Trophoblast cell (in vitro differentiated cells and primary cell): ENCODE measurements around the gene FAM186B. TPM values are rescaled to one million over a fixed set of nuclear protein-coding genes. Genes with fewer than 3 reads are reported as not detected.
"Not testable (repeated sequence)": the region's sequence is repeated elsewhere in the genome, so short reads cannot be mapped to it uniquely, and the experiment has no call there.

Source experiments
- DNase-seq, 2 donors: peaks; one replicate each; pipeline ENCODE4 v3.0.0-alpha.2; 2016
- H2AFZ ChIP-seq: 2 replicates; pipeline ENCODE4 v1.6.1; 2013; ENCODE audit warnings: low read length, moderate library complexity, mild to moderate bottlenecking; ENCODE audit not compliant: insufficient read depth, poor library complexity
- H2AK5ac ChIP-seq: 2 replicates; pipeline ENCODE4 v1.6.1; 2013; ENCODE audit warnings: mild to moderate bottlenecking, low read length
- H2BK120ac ChIP-seq: 2 replicates; pipeline ENCODE4 v1.6.1; 2013; ENCODE audit warnings: low read length, mild to moderate bottlenecking, moderate library complexity; ENCODE audit not compliant: insufficient read depth, poor library complexity
- H2BK12ac ChIP-seq: 2 replicates; pipeline ENCODE4 v1.6.1; 2013; ENCODE audit warnings: mild to moderate bottlenecking, low read length, moderate library complexity
- H2BK5ac ChIP-seq: 2 replicates; pipeline ENCODE4 v1.6.1; 2013; ENCODE audit warnings: low read length, low read depth, moderate library complexity, mild to moderate bottlenecking; ENCODE audit not compliant: poor library complexity
- H3K14ac ChIP-seq: 2 replicates; pipeline ENCODE4 v1.6.1; 2013; ENCODE audit warnings: mild to moderate bottlenecking, low read length
- H3K18ac ChIP-seq: 2 replicates; pipeline ENCODE4 v1.6.1; 2013; ENCODE audit warnings: mild to moderate bottlenecking, low read length
- H3K23ac ChIP-seq: 2 replicates; pipeline ENCODE4 v1.6.1; 2013; ENCODE audit warnings: low read length
- H3K27ac ChIP-seq: 2 replicates; pipeline ENCODE4 v1.5.1; 2013; ENCODE audit warnings: low read depth, mild to moderate bottlenecking, inconsistent platforms, low read length, moderate library complexity
- H3K27me3 ChIP-seq: 2 replicates; pipeline ENCODE4 v1.6.1; 2013; ENCODE audit warnings: inconsistent platforms, mild to moderate bottlenecking, low read length, moderate library complexity; ENCODE audit not compliant: insufficient read depth
- H3K36me3 ChIP-seq, 2 experiments: 1 replicate in 1 of 2; 2 replicates in 1 of 2; pipeline ENCODE4 v1.6.1; 2013; ENCODE audit warnings: low read length in 2 of 2, mild to moderate bottlenecking in 2 of 2, moderate library complexity in 1 of 2; ENCODE audit not compliant: insufficient read depth in 2 of 2, control insufficient read depth in 1 of 2
- H3K4ac ChIP-seq: 2 replicates; pipeline ENCODE4 v1.6.1; 2013; ENCODE audit warnings: low read depth, mild to moderate bottlenecking, low read length, moderate library complexity
- H3K4me1 ChIP-seq, 2 experiments: 1 replicate in 1 of 2; 2 replicates in 1 of 2; pipeline ENCODE4 v1.6.1; 2013; ENCODE audit warnings: low read length in 2 of 2, mild to moderate bottlenecking in 2 of 2, moderate library complexity in 1 of 2; ENCODE audit not compliant: insufficient read depth in 2 of 2, control insufficient read depth in 1 of 2
- H3K4me2 ChIP-seq: 2 replicates; pipeline ENCODE4 v1.6.1; 2013; ENCODE audit warnings: inconsistent platforms, mild to moderate bottlenecking, low read length, moderate library complexity
- H3K4me3 ChIP-seq: 2 replicates; pipeline ENCODE4 v1.5.1; 2013; ENCODE audit warnings: mild to moderate bottlenecking, low read depth, low read length, inconsistent platforms
- H3K79me1 ChIP-seq: one replicate; pipeline ENCODE4 v1.6.1; 2013; ENCODE audit warnings: low read length
- H3K79me2 ChIP-seq: 2 replicates; pipeline ENCODE4 v1.6.1; 2013; ENCODE audit warnings: low read length, mild to moderate bottlenecking; ENCODE audit not compliant: control insufficient read depth, insufficient read depth, poor library complexity
- H3K9ac ChIP-seq: 2 replicates; pipeline ENCODE4 v1.6.1; 2013; ENCODE audit warnings: mild to moderate bottlenecking, low read length
- H3K9me3 ChIP-seq: 2 replicates; pipeline ENCODE4 v1.6.1; 2013; ENCODE audit warnings: low read depth, mild to moderate bottlenecking, control low read depth, inconsistent platforms, low read length; ENCODE audit not compliant: insufficient read depth
- H4K12ac ChIP-seq: 2 replicates; pipeline ENCODE4 v1.6.1; 2013; ENCODE audit warnings: low read depth, mild to moderate bottlenecking, low read length, moderate library complexity
- H4K8ac ChIP-seq: 2 replicates; pipeline ENCODE4 v1.6.1; 2013; ENCODE audit warnings: low read depth, mild to moderate bottlenecking, low read length, moderate library complexity
- H4K91ac ChIP-seq: one replicate; pipeline ENCODE4 v1.6.1; 2013; ENCODE audit warnings: low read depth, mild to moderate bottlenecking, low read length, moderate library complexity
- WGBS: extraction: QIAGEN DNeasy Blood & Tissue Kit; methylation state at CpG from one replicate; pipeline ENCODE4 v1.1.7; 2013; ENCODE audit warnings: missing lambda C conversion rate; ENCODE audit not compliant: insufficient read length, insufficient coverage; ENCODE audit errors: extremely low coverage; 5-methylcytosine and 5-hydroxymethylcytosine counted together
- polyA plus RNA-seq: library from polyadenylated mRNA; stranded (reverse); fragments of 200-250 nt; gene quantifications from 2 replicates; pipeline ENCODE4 v1.2.3, GENCODE V29; 2013

FAM186B gene
- 0.03 and 0.08 TPM in 2 replicates for polyA plus RNA-seq

DNA sequence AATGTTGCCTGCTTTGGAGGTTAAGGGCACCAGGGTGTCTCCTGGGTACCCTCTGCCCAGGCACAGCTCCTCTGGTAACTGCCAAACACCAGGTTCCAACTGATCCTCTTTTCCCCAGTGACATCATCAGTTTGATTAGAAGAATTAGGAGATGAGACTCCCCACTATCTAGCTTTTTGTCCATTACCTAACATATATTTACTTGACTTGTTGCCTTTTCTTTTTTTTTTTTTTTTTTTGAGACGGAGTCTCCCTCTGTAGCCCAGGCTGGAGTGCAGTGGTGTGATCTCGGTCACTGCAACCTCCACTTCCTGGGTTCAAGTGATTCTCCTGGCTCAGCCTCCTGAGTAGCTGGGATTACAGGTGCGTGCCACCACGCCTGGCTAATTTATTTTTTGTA lies at the start of gene FAM186B:
Gene FAM186B (minus strand): TSS at position 101 of the 400 bp plus-strand sequence. CDS start 162 bp downstream, outside the sequence.
- not testable (repeated sequence) for H3K4me2 ChIP-seq, H3K14ac ChIP-seq, H4K12ac ChIP-seq, H3K79me2 ChIP-seq, H4K8ac ChIP-seq, H4K91ac ChIP-seq, H2BK5ac ChIP-seq, H2AFZ ChIP-seq, DNase-seq, H2BK120ac ChIP-seq, H2AK5ac ChIP-seq, H3K4me1 ChIP-seq, H2BK12ac ChIP-seq, H3K23ac ChIP-seq, H3K79me1 ChIP-seq, H3K36me3 ChIP-seq, H3K27me3 ChIP-seq, H3K18ac ChIP-seq, H3K9ac ChIP-seq, H3K4ac ChIP-seq, H3K4me3 ChIP-seq, H3K27ac ChIP-seq, H3K9me3 ChIP-seq
- no CpG with 5 or more reads among the region's 4 CpGs for WGBS

- Histone ChIP-seq H3K4me3 (no peak overlapping the region), H3K9ac (no peak overlapping the region), H3K79me2 (no peaks in the 10 kb centered on the region), H2BK12ac (no peak overlapping the region), H4K91ac (no peak overlapping the region), H3K23ac (no peak overlapping the region), H3K14ac (no peak overlapping the region), H3K27ac (no peak overlapping the region), H3K18ac (no peak overlapping the region), H3K79me1 (no peaks in the 10 kb centered on the region), H3K4me2 (no peak overlapping the region), H3K36me3 (peaks cover 8 to 32% of the 10 kb centered on the region in 2 experiments), H3K4me1 (peaks cover 0 to under 1% of the 10 kb centered on the region in 2 experiments), H2AFZ (no peak overlapping the region), H3K27me3 (no peaks in the 10 kb centered on the region), H2AK5ac (no peak overlapping the region), H4K12ac (no peak overlapping the region), H2BK120ac (no peak overlapping the region), H3K4ac (no peak overlapping the region), H4K8ac (no peak overlapping the region), H2BK5ac (no peak overlapping the region), H3K9me3 (no peaks in the 10 kb centered on the region)
- no CpG with 5 or more reads among the region's 5 CpGs for WGBS
- DNase-seq: no peak
Measured at GRCh38 chr12:49654715-49655114, 49.3 kb upstream of the FAM186B start.

DNA sequence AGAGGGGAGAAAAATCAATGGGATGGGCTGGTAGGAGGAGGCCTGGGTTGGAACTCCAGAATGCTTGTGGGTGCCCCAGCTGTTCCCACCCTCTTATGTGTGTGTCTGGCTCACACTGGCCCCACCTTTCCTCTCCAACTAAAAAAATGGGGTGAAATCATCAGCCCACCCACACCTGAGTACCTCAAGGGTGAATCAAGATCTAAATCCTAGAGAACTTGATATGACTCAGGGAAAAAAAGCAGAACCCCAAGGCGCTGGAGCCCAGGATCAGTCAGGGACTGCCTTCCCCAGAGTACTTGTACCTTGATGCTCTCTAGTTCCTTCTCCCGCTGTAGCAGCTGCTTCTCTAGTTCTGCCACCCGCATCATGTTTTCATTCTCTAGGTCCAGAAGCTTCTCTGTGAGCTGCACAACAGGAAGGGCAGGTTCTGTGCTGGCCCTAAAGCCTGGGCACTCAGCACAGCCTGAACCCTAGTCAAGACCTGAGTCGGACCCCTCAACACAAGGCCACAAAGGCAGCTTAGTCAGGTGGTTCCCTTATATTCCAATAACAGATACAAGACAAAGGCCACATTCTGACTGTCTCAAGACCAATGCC lies 47.6 kb upstream of the FAM186B start:
- H2AFZ ChIP-seq: no peak overlapping the region
- no peaks in the 10 kb centered on the region for H3K9me3 ChIP-seq
- H3K36me3 ChIP-seq: peaks cover 11 to 40% of the 10 kb centered on the region in 2 experiments
- H2BK5ac ChIP-seq: no peak overlapping the region
- H3K4me1 ChIP-seq: peaks cover 0 to 2% of the 10 kb centered on the region in 2 experiments
- H4K8ac ChIP-seq: no peak overlapping the region
- no peaks in the 10 kb centered on the region for H3K27me3 ChIP-seq
- no CpG with 5 or more reads among the region's 4 CpGs for WGBS
- H2BK120ac ChIP-seq: no peak overlapping the region
- H3K4ac ChIP-seq: no peak overlapping the region
- no peaks in the 10 kb centered on the region for H3K79me2 ChIP-seq
- DNase-seq: peak; percentile 76 to 88
- no peak overlapping the region for H4K12ac ChIP-seq
- H3K4me3 ChIP-seq: no peak overlapping the region
- no peak overlapping the region for H3K4me2 ChIP-seq
- no peak overlapping the region for H2BK12ac ChIP-seq
- H3K14ac ChIP-seq: no peak overlapping the region
- no peak overlapping the region for H4K91ac ChIP-seq
- no peak overlapping the region for H3K18ac ChIP-seq
- no peak overlapping the region for H2AK5ac ChIP-seq
- no peak overlapping the region for H3K23ac ChIP-seq
- no peaks in the 10 kb centered on the region for H3K79me1 ChIP-seq
- no peak overlapping the region for H3K27ac ChIP-seq
- H3K9ac ChIP-seq: no peak overlapping the region

DNA sequence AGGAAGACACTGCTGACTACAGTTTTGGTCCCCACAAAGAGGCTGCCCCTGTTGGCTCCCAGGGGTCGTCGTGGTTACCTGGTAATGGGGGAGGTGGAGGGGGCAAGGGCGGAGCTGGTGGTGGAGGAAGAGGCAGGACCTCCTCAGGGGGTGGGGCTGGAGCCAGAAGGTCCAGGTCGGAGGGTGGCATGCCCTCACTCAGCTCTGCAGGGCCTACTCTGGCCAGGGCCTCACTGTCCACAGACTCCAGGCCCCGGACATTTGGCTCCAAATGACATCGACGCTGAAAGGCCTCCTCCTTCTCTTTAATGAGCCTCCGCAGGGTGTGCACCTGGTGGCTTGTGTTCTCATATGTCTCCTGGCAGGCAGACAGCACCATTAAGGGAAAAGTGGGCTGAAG lies 46.4 kb upstream of the FAM186B start:
- H2BK120ac ChIP-seq: no peak overlapping the region
- peaks cover 13 to 42% of the 10 kb centered on the region in 2 experiments for H3K36me3 ChIP-seq
- no peaks in the 10 kb centered on the region for H3K27me3 ChIP-seq
- H3K18ac ChIP-seq: no peak overlapping the region
- H3K79me2 ChIP-seq: no peaks in the 10 kb centered on the region
- H2AK5ac ChIP-seq: no peak overlapping the region
- no peaks in the 10 kb centered on the region for H3K9me3 ChIP-seq
- H2BK12ac ChIP-seq: no peak overlapping the region
- no CpG with 5 or more reads among the region's 8 CpGs for WGBS
- peaks cover 0 to 2% of the 10 kb centered on the region in 2 experiments for H3K4me1 ChIP-seq
- H4K91ac ChIP-seq: no peak overlapping the region
- no peak overlapping the region for H2AFZ ChIP-seq
- H3K79me1 ChIP-seq: no peaks in the 10 kb centered on the region
- no peak overlapping the region for H3K9ac ChIP-seq
- H3K4ac ChIP-seq: no peak overlapping the region
- H3K14ac ChIP-seq: no peak overlapping the region
- H4K8ac ChIP-seq: no peak overlapping the region
- H3K27ac ChIP-seq: no peak overlapping the region
- DNase-seq: no peak
- no peak overlapping the region for H4K12ac ChIP-seq
- no peak overlapping the region for H2BK5ac ChIP-seq
- no peak overlapping the region for H3K4me3 ChIP-seq
- no peak overlapping the region for H3K23ac ChIP-seq
- no peak overlapping the region for H3K4me2 ChIP-seq
